Breast epithelium (tissue), 3 donors: ENCODE measurements around the gene CYP2W1.

Source experiments
- CTCF ChIP-seq, 3 donors: fragments of 450-650 bp; IDR thresholded peaks; one replicate each; pipeline ENCODE4 v1.5.1; 2016 to 2017; ENCODE audit warnings: antibody characterized with exemption in 3 of 3, mild to moderate bottlenecking in 3 of 3, moderate library complexity in 3 of 3
- POLR2A ChIP-seq: fragments of 450-650 bp; IDR thresholded peaks from one replicate; pipeline ENCODE4 v1.6.1; 2016; ENCODE audit warnings: antibody characterized with exemption, mild to moderate bottlenecking, moderate library complexity

DNA sequence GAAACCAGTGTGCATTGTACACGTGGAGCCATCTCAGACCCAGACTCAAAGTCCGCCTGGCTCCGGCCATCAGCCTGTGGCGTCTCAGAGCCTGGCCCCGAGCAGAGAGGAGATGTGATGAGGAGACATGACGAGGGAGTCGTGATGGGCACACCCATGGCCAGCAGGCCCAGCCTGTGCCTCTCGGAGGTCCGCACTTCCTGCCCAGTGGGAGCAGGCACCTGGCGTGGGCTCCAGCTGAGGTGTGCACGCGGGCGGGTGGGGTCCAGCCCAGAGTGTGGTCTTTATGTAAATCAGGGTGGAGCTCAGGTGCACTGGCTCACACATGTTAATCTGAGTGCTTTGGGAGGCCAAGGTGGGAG lies 35.3 kb downstream of the CYP2W1 start:
- TF ChIP-seq CTCF (IDR thresholded peaks at IDR 0.05) = no peak
- no peak for TF ChIP-seq POLR2A
